GM15510 (cell line): ENCODE data around the gene MYO1E.

ENCODE experiments used
- POLR2A ChIP-seq: IDR thresholded peaks from 3 replicates; pipeline ENCODE4 v1.6.1; 2011; ENCODE audit warnings: borderline replicate concordance; ENCODE audit not compliant: insufficient read length; ENCODE audit errors: extremely low read depth

Gene MYO1E

GRCh38 chr15:59157840-59158700 is 214.6 kb downstream of the MYO1E start:
- no peak for TF ChIP-seq POLR2A

- no peak for TF ChIP-seq POLR2A
These were observed 215.3 kb downstream of the MYO1E start for GRCh38 chr15:59157396-59157795.

GRCh38 chr15:59155431-59155830 is 217.2 kb downstream of the MYO1E start:
- no peak for TF ChIP-seq POLR2A

DNA sequence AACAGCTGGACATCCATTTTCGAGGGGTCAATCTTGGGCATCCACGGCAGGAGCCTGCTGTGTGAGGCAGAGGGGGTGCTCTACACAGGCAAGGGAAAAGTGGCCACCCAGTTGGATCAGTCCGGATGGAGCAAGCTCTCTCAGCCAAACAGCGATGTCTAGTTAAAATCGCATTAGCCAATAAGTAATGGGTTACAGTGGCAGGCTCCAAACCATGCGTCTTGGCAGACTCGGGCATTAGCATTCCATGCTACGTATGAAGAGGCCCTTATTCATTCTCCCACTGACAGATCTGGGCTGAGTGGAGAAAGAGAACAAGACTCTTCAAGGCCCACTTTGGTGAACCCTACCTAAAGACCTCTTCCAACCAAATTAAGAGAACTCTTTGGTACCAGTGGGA is 218.4 kb downstream of the MYO1E start:
- no peak for TF ChIP-seq POLR2A

DNA sequence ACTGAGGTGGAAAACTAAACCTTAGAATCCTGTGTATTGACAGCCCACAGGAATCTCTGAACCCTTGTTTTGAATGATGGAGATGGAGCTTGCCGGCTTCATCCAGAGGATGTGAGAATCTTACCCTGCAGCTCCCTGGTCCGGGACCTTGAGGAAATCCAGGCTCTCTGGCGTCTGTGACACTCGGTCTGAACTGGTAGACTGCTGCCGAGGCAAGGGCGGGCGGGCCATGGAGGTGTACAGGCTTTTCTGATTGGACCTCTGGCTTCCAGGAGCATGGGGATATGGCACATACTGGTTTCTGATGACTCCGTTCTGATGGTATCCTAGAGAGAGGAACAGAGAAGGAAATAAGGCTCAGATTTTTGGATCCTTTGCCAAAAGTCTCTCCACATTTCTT is 219.2 kb downstream of the MYO1E start:
- no peak for TF ChIP-seq POLR2A

GRCh38 chr15:59152694-59153450 is 219.8 kb downstream of the MYO1E start:
- no peak for TF ChIP-seq POLR2A

DNA sequence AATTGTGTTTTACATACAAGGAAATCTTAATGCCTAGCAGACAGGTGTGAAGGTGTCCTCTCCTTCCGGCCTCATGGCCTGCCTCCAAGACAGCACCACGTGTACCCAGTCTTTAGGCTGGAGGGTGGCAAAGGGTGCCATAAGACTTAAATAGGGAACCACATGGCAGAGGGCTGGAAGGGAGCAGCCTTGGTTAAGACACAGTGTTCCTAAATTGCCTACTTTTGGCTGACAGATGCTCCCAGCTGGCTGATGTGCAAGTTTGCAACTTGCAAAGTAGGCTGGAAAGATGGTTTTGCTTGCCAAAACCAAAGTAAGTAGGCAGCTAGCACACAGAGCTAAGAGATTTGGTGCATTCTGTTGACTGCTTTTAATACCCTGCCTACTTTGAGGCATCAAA is 222.5 kb downstream of the MYO1E start:
- TF ChIP-seq POLR2A, result no peak

- TF ChIP-seq POLR2A, result no peak
These were observed 224.4 kb downstream of the MYO1E start for GRCh38 chr15:59148153-59148833.

- TF ChIP-seq POLR2A, result no peak
These were observed 225.0 kb downstream of the MYO1E start for GRCh38 chr15:59147666-59148065.

DNA sequence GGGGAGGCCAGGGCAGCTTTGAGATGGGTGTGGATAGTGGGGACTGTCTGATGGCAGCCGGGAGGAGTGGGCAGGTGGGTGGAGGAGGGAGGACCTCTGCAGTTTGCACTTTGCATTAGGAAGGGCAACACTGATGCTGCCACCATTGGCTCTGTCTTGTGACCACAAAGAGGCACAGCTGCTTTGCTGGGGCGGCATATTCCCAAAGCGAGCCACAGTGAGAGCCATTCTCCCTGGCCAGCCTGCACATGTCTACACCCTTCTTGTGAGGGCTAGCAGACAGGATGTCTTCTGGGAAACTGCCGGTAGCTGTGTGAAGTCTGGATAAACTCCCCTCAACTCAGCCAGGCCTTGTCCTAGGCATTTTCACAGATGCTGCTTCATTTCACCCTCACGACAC is 229.4 kb downstream of the MYO1E start:
- no peak for TF ChIP-seq POLR2A

- no peak for TF ChIP-seq POLR2A
These were observed 232.0 kb downstream of the MYO1E start for GRCh38 chr15:59140422-59141226.

DNA sequence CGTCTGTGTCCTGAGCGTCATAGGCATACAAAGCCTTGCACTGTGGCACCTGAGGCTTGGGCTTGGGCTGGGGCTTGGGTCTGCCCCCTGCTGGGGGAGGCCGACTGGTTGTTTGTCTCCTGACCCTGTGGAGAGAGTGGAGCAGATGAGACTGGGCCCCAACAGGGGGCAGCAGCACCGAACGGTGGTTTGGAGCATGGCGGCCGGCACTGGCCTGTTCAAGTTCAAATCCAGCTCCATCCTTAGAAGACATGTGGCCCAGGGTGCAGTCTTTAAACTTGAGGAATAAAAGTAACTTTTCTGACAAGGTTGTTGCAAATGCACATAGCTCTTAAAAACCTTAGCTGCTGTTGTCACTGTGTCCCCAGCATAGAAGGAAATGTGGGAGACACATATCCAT is 234.4 kb downstream of the MYO1E start:
- no peak for TF ChIP-seq POLR2A

- no peak for TF ChIP-seq POLR2A
These were observed 235.1 kb downstream of the MYO1E start for GRCh38 chr15:59137566-59137965.

- TF ChIP-seq POLR2A, result no peak
These were observed 238.7 kb downstream of the MYO1E start for GRCh38 chr15:59133929-59134427.
